ENCODE measurements around the gene RNU6-8.

- TF ChIP-seq, protein P1, sequence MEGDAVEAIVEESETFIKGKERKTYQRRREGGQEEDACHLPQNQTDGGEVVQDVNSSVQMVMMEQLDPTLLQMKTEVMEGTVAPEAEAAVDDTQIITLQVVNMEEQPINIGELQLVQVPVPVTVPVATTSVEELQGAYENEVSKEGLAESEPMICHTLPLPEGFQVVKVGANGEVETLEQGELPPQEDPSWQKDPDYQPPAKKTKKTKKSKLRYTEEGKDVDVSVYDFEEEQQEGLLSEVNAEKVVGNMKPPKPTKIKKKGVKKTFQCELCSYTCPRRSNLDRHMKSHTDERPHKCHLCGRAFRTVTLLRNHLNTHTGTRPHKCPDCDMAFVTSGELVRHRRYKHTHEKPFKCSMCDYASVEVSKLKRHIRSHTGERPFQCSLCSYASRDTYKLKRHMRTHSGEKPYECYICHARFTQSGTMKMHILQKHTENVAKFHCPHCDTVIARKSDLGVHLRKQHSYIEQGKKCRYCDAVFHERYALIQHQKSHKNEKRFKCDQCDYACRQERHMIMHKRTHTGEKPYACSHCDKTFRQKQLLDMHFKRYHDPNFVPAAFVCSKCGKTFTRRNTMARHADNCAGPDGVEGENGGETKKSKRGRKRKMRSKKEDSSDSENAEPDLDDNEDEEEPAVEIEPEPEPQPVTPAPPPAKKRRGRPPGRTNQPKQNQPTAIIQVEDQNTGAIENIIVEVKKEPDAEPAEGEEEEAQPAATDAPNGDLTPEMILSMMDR (IDR thresholded peaks at IDR 0.05), result no peak
- TF ChIP-seq POLR2AphosphoS5 (IDR thresholded peaks at IDR 0.05) (no peak), EP300 (IDR thresholded peaks at IDR 0.05) (no peak), POLR2A (IDR thresholded peaks at IDR 0.05) (no peak)
Measured at GRCh38 chr14:32202491-32202997, 525 bp downstream of the RNU6-8 start.

All from sigmoid colon (tissue), 4 donors.